Measurements from ENCODE around the gene ATP2B2.

ATP2B2 gene

DNA sequence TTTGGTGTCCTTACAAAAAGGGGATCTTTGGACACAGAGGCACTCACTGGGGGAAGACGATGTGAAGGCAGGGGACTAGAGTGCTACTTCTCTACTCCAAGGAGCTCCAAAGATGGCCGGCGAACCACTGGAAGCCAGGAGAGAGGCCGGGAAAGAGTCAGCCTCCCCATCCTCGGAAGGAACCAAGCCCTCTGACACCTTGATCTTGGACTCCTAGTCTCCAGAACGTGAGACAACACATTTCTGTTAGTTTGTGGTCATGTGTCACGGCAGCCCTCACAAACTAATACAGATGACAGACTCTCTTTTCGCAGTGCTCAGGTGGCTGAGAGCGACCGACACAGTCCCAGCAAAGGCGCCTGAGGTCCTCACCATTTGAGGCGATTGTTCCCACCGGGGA lies 24.4 kb upstream of the ATP2B2 start:
- DNase-seq (ENCODE audit: low spot score): no peak

GRCh38 chr3:10528046-10528445 lies 22.7 kb upstream of the ATP2B2 start:
- no peak for DNase-seq (ENCODE audit: low spot score)

DNA sequence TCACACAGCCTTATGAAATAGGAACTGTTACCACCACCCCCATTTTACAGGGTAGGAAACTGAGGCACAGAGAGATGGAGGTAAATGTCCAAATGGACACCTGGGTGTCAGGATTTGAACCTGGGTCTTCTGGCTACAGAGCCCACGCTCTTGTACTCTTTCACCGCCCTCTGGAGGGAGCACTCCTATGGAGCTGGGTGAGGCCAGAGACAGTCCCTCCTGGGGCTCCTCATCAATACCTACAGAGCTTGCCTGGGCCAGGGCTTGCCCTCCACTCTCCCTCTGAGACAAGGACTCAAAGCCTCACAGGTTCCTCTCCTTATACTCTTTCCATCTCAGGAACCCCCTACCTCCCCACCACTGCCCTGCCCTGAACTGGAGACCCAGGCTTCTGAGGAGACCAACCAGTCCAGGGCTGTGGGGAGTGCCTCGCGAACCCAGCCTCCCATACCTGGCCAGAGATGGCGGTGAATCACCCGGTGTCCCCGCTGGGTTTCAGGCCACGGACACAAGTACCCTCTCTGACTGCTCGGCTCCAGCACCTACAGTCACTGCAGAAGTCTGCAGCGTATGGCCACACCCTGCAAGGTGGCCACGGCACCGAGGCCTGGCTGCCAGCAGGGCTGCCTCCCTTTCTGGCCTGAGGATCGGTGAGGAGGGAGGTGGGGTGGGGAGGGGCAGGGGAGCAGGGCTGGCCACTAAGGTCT lies 22.1 kb upstream of the ATP2B2 start:
- no peak for DNase-seq (ENCODE audit: low spot score)

DNA sequence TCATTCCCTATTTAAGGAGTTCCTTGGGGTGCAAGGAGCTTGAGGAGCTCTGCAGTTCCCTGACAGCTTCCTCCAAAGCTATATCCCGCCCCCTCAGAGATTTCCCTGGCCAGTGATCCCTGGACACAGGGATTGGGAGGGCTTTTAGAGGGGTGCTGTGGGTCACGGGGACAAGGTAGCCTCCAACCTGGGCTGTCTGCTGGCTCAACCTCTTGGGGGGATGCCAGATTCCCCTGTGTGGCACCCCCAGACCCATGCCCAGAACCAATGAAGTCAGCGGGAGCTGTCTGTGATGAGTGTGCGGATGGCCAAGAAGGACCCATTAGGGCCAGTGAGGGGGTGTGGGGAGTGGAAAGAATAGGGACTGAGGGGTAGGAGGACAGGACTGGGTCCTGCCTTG lies 21.0 kb upstream of the ATP2B2 start:
- DNase-seq (ENCODE audit: low spot score): no peak

- no peak for DNase-seq (ENCODE audit: low spot score)
Measured at GRCh38 chr3:10524799-10525301, 19.5 kb upstream of the ATP2B2 start.

DNA sequence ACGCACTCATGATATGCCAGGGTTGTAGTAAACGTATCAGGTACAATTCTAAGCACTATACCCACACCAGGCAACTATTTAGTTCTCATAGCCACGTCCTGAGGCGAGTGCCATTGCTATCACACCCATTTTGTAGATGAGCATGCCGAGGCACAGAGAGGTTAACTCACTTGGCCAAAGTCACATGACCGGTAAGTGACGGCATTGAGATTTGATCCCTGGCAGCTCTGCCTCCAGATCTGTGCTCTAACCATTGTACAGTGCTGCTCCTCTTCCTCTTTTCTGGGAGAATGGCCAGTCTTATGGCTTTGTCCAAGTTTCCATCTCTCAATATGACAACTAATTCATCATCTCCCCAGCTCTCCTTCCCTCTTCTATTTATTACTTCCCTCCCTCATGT lies 18.9 kb upstream of the ATP2B2 start:
- DNase-seq (ENCODE audit: low spot score): no peak

DNA sequence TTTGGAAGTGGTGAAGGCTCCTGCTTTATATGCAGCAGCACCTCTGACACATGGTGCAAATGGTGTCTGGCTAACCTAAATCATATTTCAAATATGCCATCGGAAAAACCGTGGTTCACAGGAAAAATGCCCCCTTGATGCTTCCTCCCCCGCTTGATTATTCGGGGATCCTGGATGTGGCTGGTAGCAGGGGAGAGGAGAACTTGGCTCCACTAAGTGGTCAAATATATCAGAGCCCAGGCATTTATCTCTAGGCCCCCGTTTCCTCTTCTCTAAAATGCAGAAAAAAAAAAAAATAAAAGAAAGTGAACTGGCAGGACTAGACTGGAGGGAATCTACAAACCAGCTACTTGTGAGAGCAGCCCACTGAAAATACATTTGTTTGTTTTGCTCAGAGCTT lies 18.2 kb upstream of the ATP2B2 start:
- no peak for DNase-seq (ENCODE audit: low spot score)

DNA sequence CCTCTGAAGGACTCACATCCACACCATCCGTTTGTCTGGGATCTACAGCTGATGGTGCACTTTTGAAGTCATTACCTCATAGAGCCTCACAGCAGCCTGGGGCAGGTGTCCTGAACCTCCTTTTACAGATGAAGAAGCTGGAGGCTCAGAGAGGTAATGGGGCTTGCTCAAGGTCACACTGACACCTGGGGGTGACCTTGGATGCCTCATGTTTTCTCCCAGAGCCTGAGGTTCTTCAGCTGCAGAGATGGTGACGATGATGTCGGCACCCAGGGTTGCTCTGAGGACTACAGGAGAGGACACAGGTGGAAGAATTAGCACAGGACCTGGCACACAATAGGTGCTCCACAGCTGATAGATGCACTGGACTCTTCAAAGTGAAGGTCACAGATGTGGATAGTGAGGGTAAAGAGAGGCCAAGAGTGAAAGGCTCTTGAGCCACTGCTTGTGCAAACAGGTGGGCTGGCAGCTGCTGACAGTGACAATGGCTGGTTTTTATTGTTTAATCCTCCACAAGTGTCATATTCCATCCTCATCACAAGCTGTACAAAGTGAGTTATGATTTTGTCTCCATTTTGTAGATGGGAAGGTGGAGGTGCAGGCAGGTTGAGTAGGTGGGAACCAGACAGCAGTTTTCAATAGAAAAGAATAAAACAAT lies 17.4 kb upstream of the ATP2B2 start:
- DNase-seq (ENCODE audit: low spot score): no peak

GRCh38 chr3:10521772-10522441 lies 16.5 kb upstream of the ATP2B2 start:
- no peak for DNase-seq (ENCODE audit: low spot score)

GRCh38 chr3:10520072-10520471 lies 14.7 kb upstream of the ATP2B2 start:
- no peak for DNase-seq (ENCODE audit: low spot score)

GRCh38 chr3:10519236-10519635 lies 13.8 kb upstream of the ATP2B2 start:
- no peak for DNase-seq (ENCODE audit: low spot score)

DNA sequence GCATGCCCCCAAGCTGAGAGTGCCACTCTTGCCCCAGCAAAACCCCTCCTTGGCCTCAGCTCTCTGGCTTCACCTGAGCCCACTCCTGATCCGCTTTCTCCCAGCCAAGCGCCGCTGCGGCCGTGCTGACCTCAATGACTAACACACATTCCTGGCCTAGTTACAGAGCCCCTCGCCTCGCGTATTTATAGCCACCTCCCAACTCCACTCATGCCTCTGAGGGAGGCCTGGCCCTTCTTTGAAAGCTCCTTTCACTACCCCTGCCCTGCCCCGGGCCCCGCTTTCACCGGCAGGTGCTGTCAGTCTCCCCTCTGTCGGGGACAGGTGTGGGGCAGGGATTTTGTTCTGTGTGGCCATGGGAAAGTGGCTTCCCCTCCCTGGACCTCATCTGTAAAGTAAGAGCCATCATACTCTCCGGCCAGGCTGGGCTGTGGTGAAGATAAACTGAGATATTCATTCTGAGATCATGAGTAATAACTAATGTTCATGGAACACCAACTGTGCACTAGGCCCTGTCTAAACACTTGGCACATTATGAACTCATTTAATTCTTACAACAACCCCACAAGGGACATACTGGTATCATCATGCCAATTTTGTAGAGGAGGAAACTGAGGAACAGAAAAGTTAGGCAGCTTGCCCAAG lies 13.2 kb upstream of the ATP2B2 start:
- no peak for DNase-seq (ENCODE audit: low spot score)

DNA sequence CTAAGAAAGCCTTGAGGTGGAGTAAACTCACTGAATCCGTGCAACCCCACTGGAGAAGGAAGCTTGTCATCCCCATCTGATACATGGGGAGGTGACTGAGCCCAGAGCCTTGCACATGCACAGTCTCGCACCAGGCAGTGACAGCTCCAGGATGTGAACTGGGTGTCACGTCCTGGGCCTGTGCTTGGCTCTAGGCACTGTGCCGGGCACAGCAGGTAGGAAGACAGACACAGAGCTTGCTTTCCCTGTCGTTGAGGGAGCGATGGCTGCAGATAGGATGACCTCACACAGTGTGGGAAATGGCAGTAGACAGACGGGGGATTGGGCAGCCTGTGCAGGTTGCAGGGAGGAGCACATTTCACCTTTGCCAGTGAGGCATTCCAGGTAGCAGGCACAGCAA lies 12.2 kb upstream of the ATP2B2 start:
- DNase-seq (ENCODE audit: low spot score): no peak

DNA sequence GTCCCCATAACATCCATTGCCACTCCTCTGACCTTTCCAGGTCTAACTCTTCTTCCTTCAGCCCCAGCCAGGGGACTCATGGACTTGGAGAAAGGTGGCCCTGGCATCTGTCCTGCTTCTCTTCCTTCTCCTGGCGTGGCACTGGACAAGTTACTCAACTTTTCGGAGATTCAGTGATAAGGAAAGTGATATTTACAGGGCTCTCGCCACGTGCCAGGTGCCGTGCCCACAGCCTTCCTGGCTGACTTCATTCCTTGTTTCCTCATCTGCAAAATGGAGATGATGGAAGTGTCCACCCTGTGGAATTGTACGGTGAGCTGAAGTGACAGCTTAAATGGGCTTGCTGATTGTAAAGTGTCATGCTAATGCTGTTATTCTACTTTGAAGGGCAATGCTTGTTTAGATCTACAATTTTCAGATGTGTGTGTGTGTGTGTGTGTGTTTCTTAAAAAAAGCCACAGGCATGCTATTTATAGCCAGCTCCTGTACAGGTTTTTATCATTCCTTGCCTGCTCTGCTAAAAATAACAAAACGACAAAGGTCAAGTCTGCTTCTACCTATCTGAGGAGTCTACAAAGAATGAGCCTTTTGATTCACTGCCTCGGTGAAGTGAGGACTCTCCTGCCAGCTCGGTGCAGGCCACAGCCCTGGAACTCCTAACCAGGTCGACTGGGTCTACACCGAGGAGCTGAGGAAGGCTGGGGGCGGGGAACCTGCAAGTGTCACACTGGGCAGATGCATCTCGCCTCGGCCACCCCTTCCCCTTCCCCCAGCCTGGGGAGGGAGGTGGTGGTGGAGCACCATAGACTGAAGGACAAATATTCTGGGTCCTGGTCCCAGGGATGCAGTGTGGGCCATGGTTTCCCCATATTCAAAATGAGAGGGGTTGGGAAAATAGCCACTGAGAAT lies 11.4 kb upstream of the ATP2B2 start:
- no peak for DNase-seq (ENCODE audit: low spot score)

DNA sequence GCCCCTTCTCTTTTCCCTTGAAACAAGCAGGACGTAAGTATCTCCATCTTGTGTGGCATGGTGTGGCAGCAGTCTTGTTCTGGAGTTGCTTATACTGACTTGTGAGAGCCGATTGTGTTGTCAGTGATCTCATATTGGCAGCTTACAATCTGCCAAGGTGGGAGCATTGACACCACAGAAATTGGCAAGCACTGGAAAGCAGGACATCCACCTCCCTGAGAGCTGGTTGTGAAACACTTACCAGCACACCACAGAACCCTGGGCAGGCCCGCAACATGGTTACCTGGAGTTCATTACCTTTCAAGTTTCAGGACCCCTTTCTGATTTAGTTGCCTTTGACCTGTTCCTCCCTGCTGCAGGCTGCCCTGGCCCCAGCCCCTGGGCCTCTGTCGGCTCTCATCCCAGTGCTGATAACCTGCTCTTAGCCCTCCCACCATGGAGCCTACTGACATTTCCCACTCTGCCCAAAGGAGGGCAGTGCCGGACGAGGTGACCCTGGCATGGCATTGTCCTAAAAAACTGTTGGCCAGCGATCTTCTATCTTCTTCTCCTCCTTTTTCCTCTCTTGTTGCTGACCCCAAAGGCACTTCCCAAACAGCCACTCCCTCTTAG lies 10.6 kb upstream of the ATP2B2 start:
- DNase-seq (ENCODE audit: low spot score): no peak

DNA sequence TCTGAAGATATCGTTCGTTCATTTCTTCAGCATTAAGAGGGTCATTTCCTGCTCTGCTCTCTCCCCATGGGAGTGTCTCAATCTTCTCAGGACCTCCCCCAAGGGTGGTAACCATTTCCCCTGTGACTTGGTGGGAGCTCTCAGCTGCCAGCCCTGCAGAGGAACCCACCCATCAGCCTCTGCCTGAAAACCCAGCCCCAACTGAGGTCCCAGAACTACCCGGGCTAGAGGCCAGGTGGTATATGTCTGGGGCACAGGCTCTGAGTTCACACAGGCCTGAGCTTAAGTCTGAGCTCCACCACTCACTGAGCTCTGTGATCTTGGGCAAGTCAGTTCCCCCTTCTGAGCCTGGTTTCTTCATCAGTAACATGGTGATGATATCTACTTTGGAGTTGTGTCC lies 10.0 kb upstream of the ATP2B2 start:
- no peak for DNase-seq (ENCODE audit: low spot score)

GRCh38 chr3:10514407-10515069 lies 9.2 kb upstream of the ATP2B2 start:
- no peak for DNase-seq (ENCODE audit: low spot score)

GRCh38 chr3:10513306-10513705 lies 7.9 kb upstream of the ATP2B2 start:
- DNase-seq (ENCODE audit: low spot score): no peak

DNA sequence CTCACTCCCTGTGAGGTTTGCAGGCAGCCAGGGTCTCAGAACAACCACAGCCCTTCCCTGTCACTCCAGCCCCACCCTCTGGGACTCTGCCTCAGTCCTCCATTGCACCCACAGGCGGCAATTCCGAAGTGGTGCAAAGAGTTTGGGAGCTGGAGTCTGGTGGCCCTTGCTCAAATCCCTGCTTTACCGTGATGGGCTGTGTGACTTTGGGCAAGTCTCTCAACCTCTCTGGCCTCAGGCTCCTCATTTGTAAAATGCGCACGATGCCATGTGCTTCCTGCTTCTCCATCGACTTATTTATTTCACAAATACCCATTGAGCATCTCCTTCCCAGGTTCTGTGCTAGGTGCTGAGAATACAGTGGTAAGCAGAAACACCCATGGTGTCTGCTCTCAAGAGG lies 7.3 kb upstream of the ATP2B2 start:
- no peak for DNase-seq (ENCODE audit: low spot score)

DNA sequence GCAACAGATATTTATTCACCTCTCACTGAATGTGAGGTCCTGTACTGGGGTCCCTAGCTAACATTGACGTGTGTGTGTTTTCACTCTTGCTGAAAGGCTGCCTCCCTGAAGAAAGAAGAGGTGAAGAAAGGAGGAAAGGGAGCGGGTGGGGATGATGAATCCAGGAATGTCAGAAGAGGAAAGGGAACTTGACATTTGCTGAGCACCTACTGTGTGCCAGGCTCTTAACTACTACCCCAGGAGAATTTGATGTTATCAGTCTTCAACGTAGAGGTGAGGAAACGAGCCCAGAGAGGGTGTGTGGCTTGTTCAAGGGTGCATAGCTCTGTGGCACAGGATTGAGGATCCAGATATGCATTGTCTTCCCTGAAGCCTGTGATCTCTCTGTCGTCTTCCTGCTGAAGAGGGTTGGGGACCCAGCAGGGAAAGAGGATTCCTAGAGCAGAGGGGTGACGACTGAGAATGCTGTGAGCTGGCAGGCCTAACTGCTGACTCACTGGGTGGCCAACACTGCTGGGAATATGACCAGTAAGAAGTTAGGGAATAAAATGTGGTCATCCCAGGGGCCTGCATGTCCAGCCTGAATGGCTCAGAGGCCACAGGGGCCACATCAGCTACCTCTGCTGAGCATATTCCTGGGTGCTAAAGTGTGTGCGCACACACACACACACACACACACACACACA lies 6.6 kb upstream of the ATP2B2 start:
- peak; percentile 6 for DNase-seq (ENCODE audit: low spot score)
